ENCODE measurements around the gene MAP4K3.
"Not testable (repeated sequence)": the region's sequence is repeated elsewhere in the genome, so short reads cannot be mapped to it uniquely, and the experiment has no call there.

The MAP4K3 gene

GRCh38 chr2:39334529-39334928 lies 102.6 kb downstream of the MAP4K3 start:
- DNase-seq (ENCODE audit: low spot score in 2 of 2): no peak
- no peak for ATAC-seq
- H3K4me3 Mint-ChIP-seq: no peak overlapping the region
- H3K4me1 Mint-ChIP-seq: peaks cover 10% of the 10 kb centered on the region
- H3K27ac Mint-ChIP-seq: no peak overlapping the region
- no peaks in the 10 kb centered on the region for H3K36me3 Mint-ChIP-seq
- no peaks in the 10 kb centered on the region for H3K9me3 Mint-ChIP-seq

- H3K27ac Mint-ChIP-seq: no peak overlapping the region
- DNase-seq (ENCODE audit: low spot score in 2 of 2) (no peak), ATAC-seq (no peak)
- peaks cover 4% of the 10 kb centered on the region for H3K4me1 Mint-ChIP-seq
- H3K4me3 Mint-ChIP-seq: no peak overlapping the region
- H3K36me3 Mint-ChIP-seq: peaks cover 18% of the 10 kb centered on the region
- no peaks in the 10 kb centered on the region for H3K9me3 Mint-ChIP-seq
Measured at GRCh38 chr2:39326644-39327043, 110.4 kb downstream of the MAP4K3 start.

DNA sequence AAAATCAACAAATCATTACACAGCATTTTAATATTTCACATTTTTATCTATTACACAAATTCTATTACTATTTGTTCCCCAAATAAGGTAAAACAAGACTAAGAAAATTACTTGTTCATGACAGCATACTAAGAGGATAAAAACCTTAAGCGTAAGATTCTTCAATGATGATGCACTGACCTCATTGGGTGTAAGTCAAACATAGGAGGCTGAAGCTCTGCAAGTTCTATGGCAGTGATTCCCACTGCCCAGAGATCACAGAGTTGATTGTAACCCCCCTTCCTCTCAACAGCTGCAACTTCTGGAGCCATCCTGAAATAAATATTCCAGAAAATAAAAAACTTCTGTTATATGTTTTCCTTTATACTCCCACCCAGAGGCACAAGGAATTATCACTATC lies 111.1 kb downstream of the MAP4K3 start:
- H3K27ac Mint-ChIP-seq: no peak overlapping the region
- ATAC-seq: no peak

DNA sequence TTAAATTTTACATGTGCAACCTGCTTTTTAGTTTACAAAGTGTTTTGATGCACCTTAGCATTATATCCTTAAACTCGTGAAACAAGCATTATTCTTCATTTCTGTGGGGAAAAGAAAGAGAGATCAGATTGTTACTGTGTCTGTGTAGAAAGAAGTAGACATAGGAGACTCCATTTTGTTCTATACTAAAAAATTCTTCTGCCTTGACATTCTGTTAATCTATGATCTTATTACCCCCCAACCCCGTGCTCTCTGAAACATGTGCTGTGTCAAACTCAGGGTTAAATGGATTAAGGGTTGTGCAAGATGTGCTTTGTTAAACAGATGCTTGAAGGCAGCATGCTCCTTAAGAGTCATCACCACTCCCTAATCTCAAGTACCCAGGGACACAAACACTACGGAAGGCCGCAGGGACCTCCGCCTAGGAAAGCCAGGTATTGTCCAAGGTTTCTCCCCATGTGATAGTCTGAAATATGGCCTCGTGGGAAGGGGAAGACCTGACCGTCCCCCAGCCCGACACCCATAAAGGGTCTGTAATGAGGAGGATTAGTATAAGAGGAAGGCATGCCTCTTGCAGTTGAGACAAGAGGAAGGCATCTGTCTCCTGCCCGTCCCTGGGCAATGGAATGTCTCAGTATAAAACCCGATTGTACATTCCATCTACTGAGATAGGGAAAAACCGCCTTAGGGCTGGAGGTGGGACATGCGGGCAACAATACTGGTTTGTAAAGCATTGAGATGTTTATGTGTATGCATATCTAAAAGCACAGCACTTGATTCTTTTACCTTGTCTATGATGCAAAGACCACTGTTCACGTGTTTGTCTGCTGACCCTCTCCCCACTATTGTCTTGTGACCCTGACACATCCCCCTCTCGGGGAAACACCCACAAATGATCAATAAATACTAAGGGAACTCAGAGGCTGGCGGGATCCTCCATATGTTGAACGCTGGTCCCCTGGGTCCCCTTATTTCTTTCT lies 115.7 kb downstream of the MAP4K3 start:
- H3K4me1 Mint-ChIP-seq; DNase-seq (ENCODE audit: low spot score in 2 of 2); ATAC-seq; H3K4me3 Mint-ChIP-seq; H3K9me3 Mint-ChIP-seq; H3K27ac Mint-ChIP-seq: not testable (repeated sequence)
- peaks cover 11% of the 10 kb centered on the region for H3K36me3 Mint-ChIP-seq

More for the DNA sequence above, 111.1 kb downstream of the MAP4K3 start:
- no peak overlapping the region for H3K4me3 Mint-ChIP-seq
- H3K9me3 Mint-ChIP-seq: no peaks in the 10 kb centered on the region
- peaks cover 4% of the 10 kb centered on the region for H3K4me1 Mint-ChIP-seq
- no peak for DNase-seq (ENCODE audit: low spot score in 2 of 2)
- peaks cover 18% of the 10 kb centered on the region for H3K36me3 Mint-ChIP-seq

DNA sequence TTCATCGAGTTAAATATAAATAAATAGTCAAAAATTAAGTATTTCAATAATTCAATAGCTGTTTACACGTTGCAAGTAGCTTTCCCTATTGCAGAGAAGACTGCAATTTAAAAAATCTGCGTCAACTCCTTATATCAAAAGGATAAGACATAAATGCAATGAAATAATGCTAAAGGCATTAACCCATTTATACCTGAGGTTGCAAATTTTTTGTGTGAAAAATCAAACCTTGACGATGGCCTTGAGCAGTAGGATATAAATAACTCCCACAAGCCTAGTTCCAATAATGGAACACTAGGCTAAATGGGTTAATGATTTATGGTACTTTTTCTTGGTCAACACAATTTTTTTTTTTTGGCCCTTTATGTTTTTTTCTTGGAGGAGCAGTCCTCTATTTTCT lies 116.9 kb downstream of the MAP4K3 start:
- Mint-ChIP-seq H3K4me1 (no peaks in the 10 kb centered on the region), H3K4me3 (no peak overlapping the region), H3K27ac (no peak overlapping the region), H3K36me3 (peaks cover 2% of the 10 kb centered on the region), H3K9me3 (no peaks in the 10 kb centered on the region)
- no peak for ATAC-seq
- no peak for DNase-seq (ENCODE audit: low spot score in 2 of 2)

DNA sequence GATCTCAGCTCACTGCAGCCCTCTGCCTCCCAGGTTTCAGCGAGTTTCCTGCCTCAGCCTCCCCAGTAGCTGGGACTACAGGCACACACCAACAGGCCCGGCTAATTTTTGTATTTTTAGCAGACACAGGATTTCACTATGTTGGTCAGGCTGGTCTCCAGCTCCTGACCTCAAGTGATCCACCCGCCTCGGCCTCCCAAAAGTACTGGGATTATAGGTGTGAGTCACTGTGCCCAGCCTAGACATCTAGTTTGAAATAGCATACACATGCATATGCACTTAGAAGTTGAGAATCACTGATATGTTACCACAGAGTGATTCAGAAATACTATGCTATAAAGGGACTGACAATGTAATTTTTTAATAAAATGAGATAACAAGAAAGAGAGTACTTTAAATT lies 123.5 kb downstream of the MAP4K3 start:
- Mint-ChIP-seq H3K36me3 (peaks cover 21% of the 10 kb centered on the region), H3K4me3 (no peak overlapping the region), H3K4me1 (no peaks in the 10 kb centered on the region), H3K9me3 (no peaks in the 10 kb centered on the region), H3K27ac (no peak overlapping the region)
- ATAC-seq (no peak), DNase-seq (ENCODE audit: low spot score in 2 of 2) (no peak)

GRCh38 chr2:39311469-39311868 lies 125.6 kb downstream of the MAP4K3 start:
- Mint-ChIP-seq H3K4me1 (no peaks in the 10 kb centered on the region), H3K36me3 (peaks cover 21% of the 10 kb centered on the region), H3K9me3 (no peaks in the 10 kb centered on the region), H3K27ac (no peak overlapping the region), H3K4me3 (no peak overlapping the region)
- DNase-seq (ENCODE audit: low spot score in 2 of 2) (no peak), ATAC-seq (no peak)

- DNase-seq (ENCODE audit: low spot score in 2 of 2) (no peak), ATAC-seq (no peak)
- Mint-ChIP-seq H3K36me3 (peaks cover 20% of the 10 kb centered on the region), H3K4me3 (no peak overlapping the region), H3K4me1 (no peaks in the 10 kb centered on the region), H3K27ac (no peak overlapping the region), H3K9me3 (no peaks in the 10 kb centered on the region)
Measured at GRCh38 chr2:39308778-39309177, 128.3 kb downstream of the MAP4K3 start.

GRCh38 chr2:39306626-39307025 lies 130.5 kb downstream of the MAP4K3 start:
- ATAC-seq: no peak
- Mint-ChIP-seq H3K9me3 (no peaks in the 10 kb centered on the region), H3K4me1 (no peaks in the 10 kb centered on the region), H3K4me3 (no peak overlapping the region), H3K27ac (no peak overlapping the region), H3K36me3 (peaks cover 10% of the 10 kb centered on the region)
- DNase-seq (ENCODE audit: low spot score in 2 of 2): no peak

DNA sequence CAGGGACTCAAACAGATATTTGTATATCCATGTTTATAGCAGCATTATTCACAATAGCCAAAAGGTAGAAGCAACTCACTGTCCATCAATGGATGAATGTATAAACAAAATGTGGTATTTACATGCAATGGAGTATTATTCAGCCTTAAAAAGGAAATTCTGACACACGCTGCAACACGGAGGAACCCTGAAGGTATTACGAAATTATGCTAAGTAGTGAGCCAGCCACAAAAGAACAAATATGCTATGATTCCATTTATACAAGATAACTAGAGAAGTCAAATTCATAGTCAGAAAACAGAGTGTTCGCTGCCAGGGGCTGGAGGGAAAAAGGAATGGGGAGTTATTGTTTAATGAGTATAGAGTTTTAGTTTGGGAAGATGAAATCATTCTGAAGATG lies 132.4 kb downstream of the MAP4K3 start:
- Mint-ChIP-seq H3K27ac (no peak overlapping the region), H3K36me3 (peaks cover 4% of the 10 kb centered on the region), H3K9me3 (no peaks in the 10 kb centered on the region), H3K4me1 (no peaks in the 10 kb centered on the region), H3K4me3 (no peak overlapping the region)
- ATAC-seq: no peak
- DNase-seq (ENCODE audit: low spot score in 2 of 2): no peak

- DNase-seq (ENCODE audit: low spot score in 2 of 2) (no peak), ATAC-seq (no peak)
- H3K36me3 Mint-ChIP-seq: no peaks in the 10 kb centered on the region
- H3K27ac Mint-ChIP-seq: no peak overlapping the region
- H3K4me3 Mint-ChIP-seq: no peak overlapping the region
- H3K4me1 Mint-ChIP-seq: no peaks in the 10 kb centered on the region
- H3K9me3 Mint-ChIP-seq: no peaks in the 10 kb centered on the region
Measured at GRCh38 chr2:39304200-39304599, 132.9 kb downstream of the MAP4K3 start.

- DNase-seq (ENCODE audit: low spot score in 2 of 2) (no peak), ATAC-seq (no peak)
- no peaks in the 10 kb centered on the region for H3K9me3 Mint-ChIP-seq
- no peak overlapping the region for H3K4me3 Mint-ChIP-seq
- H3K4me1 Mint-ChIP-seq: no peaks in the 10 kb centered on the region
- no peaks in the 10 kb centered on the region for H3K36me3 Mint-ChIP-seq
- no peak overlapping the region for H3K27ac Mint-ChIP-seq
Measured at GRCh38 chr2:39301352-39301751, 135.7 kb downstream of the MAP4K3 start.

DNA sequence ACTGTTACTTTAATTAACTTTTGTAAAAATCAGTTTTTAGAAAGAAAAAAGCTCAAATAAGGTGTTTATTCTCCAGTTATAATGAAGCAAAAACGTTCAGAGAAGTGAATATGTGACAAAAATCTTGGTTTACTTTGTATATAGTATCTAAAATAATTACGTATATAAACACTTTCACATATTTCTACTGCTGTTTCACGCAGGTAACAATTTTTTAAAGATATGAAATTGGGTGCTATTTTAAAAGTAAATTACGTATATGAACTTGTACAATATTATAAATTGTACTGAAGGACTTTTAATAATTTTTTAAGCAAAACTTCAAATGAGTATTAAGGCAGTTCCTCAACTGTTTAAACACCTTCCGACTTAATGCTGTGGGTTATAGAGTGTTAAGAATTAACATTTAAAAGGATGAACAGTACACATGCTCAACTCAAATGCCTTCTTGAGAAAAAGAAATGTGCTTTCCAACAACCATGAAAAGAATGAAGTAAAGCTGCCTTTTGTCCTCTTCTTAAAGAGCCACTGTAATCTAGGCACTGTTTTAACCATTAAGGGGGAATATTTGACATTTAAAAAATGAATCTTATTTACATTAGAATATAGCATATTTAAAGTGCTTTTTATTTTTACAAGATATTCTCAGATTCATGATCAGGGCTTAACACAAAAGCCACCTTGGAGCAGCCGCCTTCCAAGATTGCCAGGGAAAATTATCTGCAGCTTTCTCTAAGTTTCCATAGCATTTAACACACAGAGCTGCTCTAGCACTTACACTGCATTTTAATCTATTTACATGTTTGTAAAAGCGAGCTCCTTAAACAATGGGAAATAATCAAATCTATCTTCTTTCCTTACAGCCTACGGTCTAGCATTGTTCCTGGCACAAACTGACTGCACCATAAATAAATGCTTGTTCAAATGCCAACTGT lies 136.8 kb downstream of the MAP4K3 start:
- Mint-ChIP-seq H3K9me3 (no peaks in the 10 kb centered on the region), H3K27ac (no peak overlapping the region), H3K36me3 (no peaks in the 10 kb centered on the region), H3K4me1 (no peaks in the 10 kb centered on the region), H3K4me3 (no peak overlapping the region)
- ATAC-seq: no peak
- DNase-seq (ENCODE audit: low spot score in 2 of 2): no peak

DNA sequence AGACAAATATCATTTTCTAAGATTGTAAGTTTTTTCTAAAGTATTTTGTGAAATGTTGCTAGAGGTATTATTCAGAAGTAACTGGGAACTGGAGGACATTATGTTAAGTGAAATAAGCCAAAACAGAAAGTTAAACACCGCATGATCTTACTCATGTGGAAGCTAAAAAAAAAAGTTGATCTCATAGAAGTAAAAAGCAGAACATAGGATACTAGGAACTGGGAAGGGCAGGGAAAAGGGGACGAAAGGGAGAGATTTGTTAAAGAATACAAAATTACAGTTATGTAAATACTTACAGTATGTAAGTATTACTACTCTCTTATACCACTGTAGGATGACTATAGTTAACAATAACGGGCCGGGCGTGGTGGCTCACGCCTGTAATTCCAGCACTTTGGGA lies 146.7 kb downstream of the MAP4K3 start:
- DNase-seq (ENCODE audit: low spot score in 2 of 2): no peak
- no peaks in the 10 kb centered on the region for H3K9me3 Mint-ChIP-seq
- H3K27ac Mint-ChIP-seq: no peak overlapping the region
- no peak for ATAC-seq
- peaks cover 36% of the 10 kb centered on the region for H3K36me3 Mint-ChIP-seq
- no peaks in the 10 kb centered on the region for H3K4me1 Mint-ChIP-seq
- no peak overlapping the region for H3K4me3 Mint-ChIP-seq

DNA sequence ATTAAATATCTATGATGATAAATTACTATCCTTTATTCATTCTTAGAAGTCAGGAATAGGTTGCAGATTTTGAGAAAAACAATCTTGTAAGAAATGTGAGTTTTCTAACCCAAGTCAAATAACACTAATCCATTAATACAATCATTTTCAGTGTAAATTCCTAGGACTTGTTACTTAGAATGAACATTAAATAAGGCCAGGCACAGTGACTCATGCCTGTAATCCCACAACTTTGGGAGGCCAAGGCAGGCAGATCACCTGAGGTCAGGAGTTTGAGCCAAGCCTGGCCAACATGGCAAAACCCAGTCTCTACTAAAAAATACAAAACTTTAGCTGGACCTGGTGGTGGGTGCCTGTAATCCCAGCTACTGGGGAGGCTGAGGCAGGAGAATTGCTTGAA lies 147.5 kb downstream of the MAP4K3 start:
- peaks cover 36% of the 10 kb centered on the region for H3K36me3 Mint-ChIP-seq
- ATAC-seq: no peak

More for the DNA sequence above, 147.5 kb downstream of the MAP4K3 start:
- H3K4me1 Mint-ChIP-seq: no peaks in the 10 kb centered on the region
- no peak for DNase-seq (ENCODE audit: low spot score in 2 of 2)
- H3K9me3 Mint-ChIP-seq: no peaks in the 10 kb centered on the region
- H3K27ac Mint-ChIP-seq: no peak overlapping the region
- no peak overlapping the region for H3K4me3 Mint-ChIP-seq
